AG09319 (cell line): ENCODE results near the gene CD200R1.

ENCODE experiments used
- DNase-seq: peaks from one replicate; pipeline ENCODE4 v3.0.0-alpha.2; 2010; ENCODE audit warnings: low read depth; ENCODE audit errors: extremely low read depth
- CTCF ChIP-seq: IDR thresholded peaks from 2 replicates; pipeline ENCODE4 v1.5.1; 2011; ENCODE audit warnings: low read depth, mild to moderate bottlenecking, inconsistent platforms, low read length, moderate library complexity

Gene CD200R1

GRCh38 chr3:112888381-112889085 is 86.4 kb downstream of the CD200R1 start:
- TF ChIP-seq CTCF, result no peak
- DNase-seq, result no peak

GRCh38 chr3:112884678-112885290 is 90.1 kb downstream of the CD200R1 start:
- no peak for DNase-seq
- TF ChIP-seq CTCF, result no peak

- TF ChIP-seq CTCF, result no peak
- no peak for DNase-seq
Measured at GRCh38 chr3:112881891-112882290, 93.0 kb downstream of the CD200R1 start.

GRCh38 chr3:112875561-112875960 is 99.3 kb downstream of the CD200R1 start:
- no peak for TF ChIP-seq CTCF
- DNase-seq, result no peak

DNA sequence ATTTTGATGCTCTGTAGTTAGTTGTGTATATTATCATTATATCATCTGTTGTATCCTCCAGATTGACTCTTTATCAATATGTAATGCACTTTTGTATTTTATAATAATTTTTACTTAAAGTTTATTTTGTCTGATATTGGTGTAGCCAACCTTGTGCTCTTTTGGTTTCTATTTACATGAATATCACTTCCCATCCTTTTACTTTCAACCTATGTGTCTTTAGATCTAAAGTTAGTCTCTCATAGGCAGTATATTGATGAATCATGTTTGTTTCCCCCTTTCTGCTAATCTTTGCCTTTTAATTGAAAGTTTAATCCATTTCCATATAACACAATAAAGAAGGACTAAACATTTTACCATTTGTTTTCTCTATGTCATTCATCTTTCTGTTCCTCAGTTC is 100.2 kb downstream of the CD200R1 start:
- DNase-seq, result no peak
- TF ChIP-seq CTCF, result no peak

DNA sequence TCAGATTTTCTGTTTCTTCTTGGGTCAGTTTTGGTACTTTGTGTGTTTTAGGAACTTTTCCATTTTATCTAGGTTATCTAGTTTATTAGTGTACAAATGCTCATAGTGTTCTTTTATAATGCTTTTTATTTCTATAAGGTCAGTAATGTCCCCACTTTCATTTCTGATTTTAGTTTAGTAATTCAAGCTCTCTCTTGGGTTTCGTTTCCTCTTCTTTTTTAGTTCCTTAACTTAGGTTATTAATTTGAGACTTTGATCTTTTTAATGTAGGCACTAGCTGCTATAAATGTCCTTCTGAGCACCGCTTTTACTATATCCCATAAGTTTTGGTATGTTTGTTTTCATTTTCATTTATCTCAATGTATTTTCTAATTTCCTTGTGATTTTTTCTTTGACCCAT is 101.3 kb downstream of the CD200R1 start:
- no peak for TF ChIP-seq CTCF
- no peak for DNase-seq

- TF ChIP-seq CTCF, result no peak
- DNase-seq, result no peak
Measured at GRCh38 chr3:112871735-112872134, 103.2 kb downstream of the CD200R1 start.
